ENCODE data around the gene MAT2A.

- no peak for TF ChIP-seq CTCF (conservative IDR thresholded peaks at IDR 0.05; ENCODE audit: low read depth, low read length)
- no peak for TF ChIP-seq EZH2 (IDR thresholded peaks at IDR 0.05; ENCODE audit: low read length, unreplicated experiment)
- TF ChIP-seq EZH2phosphoT487 (IDR thresholded peaks at IDR 0.05; ENCODE audit: borderline replicate concordance, low read length): no peak
Observed at GRCh38 chr2:85548608-85548900, 9.6 kb downstream of the MAT2A start.

Data from PC-3 (cell line).